Tibial nerve (tissue), 3 donors: ENCODE data around the gene SLC6A8.

Experiments
- POLR2A ChIP-seq, 2 donors: fragments of 450-650 bp; IDR thresholded peaks; one replicate each; pipeline ENCODE4 v1.6.1; 2017; ENCODE audit warnings: antibody characterized with exemption in 2 of 2, mild to moderate bottlenecking in 2 of 2, moderate library complexity in 2 of 2
- TF ChIP-seq, protein P1 (sequence below), 5 experiments: fragments of 200-600 bp in 3 of 5; fragments of 450-650 bp in 2 of 5; sonication (generic) in 3 of 5; IDR thresholded peaks; one replicate each; pipeline ENCODE4 v1.5.1; 2016 to 2019; ENCODE audit warnings: antibody characterized with exemption in 5 of 5, mild to moderate bottlenecking in 3 of 5, moderate library complexity in 2 of 5

DNA sequence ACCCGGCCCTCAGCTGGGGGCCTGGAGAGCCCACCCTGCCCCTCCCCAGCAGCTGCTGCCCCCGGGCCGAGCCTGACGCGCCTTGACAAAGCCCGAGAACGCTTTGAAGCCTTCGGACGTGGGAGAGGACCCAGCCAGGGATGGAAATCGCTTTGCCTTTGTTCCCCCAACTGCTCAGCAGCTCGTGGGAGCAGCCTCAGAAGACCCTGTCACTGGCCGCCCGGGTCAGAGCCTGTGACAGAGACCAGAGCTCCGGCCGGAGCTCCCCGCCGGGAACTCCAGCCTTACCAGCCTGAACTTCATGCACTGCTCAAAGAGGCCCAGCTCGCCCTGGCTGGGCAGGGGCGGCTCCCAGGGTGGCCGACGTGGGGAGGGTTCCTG lies 2.6 kb upstream of the SLC6A8 start:
- TF ChIP-seq, protein P1, sequence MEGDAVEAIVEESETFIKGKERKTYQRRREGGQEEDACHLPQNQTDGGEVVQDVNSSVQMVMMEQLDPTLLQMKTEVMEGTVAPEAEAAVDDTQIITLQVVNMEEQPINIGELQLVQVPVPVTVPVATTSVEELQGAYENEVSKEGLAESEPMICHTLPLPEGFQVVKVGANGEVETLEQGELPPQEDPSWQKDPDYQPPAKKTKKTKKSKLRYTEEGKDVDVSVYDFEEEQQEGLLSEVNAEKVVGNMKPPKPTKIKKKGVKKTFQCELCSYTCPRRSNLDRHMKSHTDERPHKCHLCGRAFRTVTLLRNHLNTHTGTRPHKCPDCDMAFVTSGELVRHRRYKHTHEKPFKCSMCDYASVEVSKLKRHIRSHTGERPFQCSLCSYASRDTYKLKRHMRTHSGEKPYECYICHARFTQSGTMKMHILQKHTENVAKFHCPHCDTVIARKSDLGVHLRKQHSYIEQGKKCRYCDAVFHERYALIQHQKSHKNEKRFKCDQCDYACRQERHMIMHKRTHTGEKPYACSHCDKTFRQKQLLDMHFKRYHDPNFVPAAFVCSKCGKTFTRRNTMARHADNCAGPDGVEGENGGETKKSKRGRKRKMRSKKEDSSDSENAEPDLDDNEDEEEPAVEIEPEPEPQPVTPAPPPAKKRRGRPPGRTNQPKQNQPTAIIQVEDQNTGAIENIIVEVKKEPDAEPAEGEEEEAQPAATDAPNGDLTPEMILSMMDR (IDR thresholded peaks at IDR 0.05), result no peak
- TF ChIP-seq POLR2A (IDR thresholded peaks at IDR 0.05), result no peak
